ENCODE measurements around the gene GDF10.
A peak's percentile ranks its signal among the peaks of the same experiment; 100 is the strongest.

GDF10 gene

DNA sequence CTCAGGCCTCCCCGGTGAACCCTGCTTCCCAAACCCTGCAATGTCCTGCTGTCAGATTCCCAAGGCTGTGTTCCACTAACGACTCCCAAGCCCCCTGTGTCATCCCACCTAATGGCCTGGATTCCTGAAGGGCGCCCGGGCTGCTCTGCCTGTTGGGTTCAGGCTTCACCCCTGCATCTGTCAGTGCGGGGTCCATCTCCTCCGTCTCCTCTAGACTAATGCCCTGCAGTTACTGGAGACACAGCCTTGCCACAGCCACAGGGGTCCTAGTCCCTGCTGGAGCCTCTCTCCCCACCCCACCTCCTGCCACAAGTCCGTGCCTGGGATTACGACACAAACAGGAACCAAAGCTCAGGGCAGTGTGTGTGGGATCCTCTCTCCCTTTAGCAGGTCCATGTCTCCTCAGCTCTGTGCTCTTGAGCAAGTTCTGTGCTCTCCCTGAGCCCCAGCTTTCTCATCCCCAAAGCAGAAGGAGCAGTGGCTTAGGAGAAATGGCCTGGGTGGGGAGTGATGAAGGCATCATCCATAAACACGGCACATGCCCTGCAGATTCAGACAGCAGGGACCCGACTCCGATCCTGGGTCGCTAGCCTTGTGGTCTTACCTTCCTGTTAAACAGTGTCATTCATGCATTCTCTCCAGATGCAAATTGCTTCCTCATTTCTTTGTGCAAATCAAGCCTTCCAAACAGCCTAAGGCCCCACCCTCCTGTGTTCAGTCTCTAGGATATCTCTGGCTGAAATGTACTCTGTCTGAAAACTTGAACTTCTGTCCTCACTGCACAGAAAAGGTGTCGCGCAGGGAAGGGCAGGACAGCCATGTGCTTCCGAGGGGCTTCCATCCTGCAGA is 40.0 kb downstream of the GDF10 start:
- no peak overlapping the region for H3K4me3 ChIP-seq (ENCODE audit: low read depth, low read length)
- TF ChIP-seq CTCF (IDR thresholded peaks at IDR 0.05; ENCODE audit: low read depth, low read length): no peak

GRCh38 chr10:47340608-47341170 is 40.7 kb downstream of the GDF10 start:
- H3K4me3 ChIP-seq (ENCODE audit: low read depth, low read length): no peak overlapping the region
- TF ChIP-seq CTCF (IDR thresholded peaks at IDR 0.05; ENCODE audit: low read depth, low read length): peak; percentile 94

DNA sequence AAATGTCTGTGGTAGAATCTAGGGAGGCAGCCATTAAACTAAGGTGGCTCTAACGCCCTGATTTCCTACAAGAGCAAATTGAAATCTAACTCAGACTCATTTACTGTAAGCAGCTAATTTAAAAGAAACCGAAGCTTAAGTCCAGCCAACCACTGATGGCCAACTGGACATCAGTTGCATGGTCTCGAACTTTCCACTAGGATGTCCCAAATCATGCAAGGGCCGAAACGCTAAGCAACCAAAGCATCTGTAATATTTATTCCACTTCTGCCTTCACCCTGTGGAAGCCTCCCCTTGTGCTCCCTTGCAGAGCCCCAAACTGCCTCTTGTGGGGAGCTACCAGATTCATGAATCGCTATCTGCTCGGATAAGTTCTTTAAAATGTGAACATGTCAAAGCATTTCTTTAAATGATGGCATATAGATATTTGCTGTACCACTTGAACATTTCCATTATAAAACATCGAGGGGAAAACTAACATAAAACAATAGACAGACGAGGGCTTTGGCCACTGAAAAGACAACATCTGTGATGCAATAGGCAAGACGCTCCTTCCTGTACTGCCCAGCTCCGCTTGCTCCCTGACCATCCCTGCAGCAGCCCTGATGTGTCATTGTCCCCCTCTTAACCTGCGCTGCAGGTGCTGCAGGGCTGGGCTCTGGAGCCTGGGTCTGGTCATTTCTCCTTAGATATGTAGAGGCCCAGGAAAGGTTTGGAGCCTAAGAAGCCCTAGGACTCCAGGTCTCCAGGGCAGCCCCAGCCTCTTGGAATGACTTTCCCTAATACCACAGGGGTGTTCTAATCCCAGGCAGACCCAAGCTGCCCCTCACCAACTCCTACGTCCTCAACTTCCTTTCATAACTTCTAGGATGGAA is 45.2 kb downstream of the GDF10 start:
- no peak for TF ChIP-seq CTCF (IDR thresholded peaks at IDR 0.05; ENCODE audit: low read depth, low read length)
- no peak overlapping the region for H3K4me3 ChIP-seq (ENCODE audit: low read depth, low read length)

DNA sequence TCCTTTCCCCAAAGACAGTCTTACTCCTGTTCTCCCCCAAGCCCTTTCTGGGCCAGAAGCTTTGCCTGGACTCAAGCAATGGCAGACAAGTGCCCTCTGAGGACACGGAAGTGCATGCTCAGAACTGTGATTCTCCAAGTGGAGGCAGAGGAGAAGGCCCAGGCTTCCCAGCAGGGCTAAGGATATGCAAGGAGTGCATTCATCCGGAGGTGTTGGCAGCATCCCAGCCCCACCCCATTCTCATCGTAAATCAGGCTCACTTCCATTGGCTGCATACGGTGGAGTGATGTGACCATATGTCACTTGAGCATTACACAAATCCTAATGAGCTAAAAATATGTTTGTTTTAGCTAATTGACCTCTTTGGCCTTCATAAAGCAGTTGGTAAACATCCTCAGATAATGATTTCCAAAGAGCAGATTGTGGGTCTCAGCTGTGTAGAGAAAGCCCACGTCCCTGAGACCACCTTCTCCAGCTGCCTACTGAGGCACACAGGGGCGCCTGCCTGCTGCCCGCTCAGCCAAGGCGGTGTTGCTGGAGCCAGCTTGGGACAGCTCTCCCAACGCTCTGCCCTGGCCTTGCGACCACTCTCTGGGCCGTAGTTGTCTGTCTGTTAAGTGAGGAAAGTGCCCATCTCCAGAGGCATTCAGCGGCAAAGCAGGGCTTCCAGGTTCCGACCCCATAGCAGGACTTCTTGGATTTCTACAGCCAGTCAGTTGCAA is 46.7 kb downstream of the GDF10 start:
- no peak for TF ChIP-seq CTCF (IDR thresholded peaks at IDR 0.05; ENCODE audit: low read depth, low read length)
- H3K4me3 ChIP-seq (ENCODE audit: low read depth, low read length): no peak overlapping the region

GRCh38 chr10:47347303-47347675 is 47.3 kb downstream of the GDF10 start:
- TF ChIP-seq CTCF (IDR thresholded peaks at IDR 0.05; ENCODE audit: low read depth, low read length): no peak
- H3K4me3 ChIP-seq (ENCODE audit: low read depth, low read length): no peak overlapping the region

GRCh38 chr10:47348138-47348651 is 48.2 kb downstream of the GDF10 start, which contains the start of gene RBP3:
RBP3 (plus strand) TSS chr10:47348363; CDS start chr10:47348485, 122 bp downstream.
- H3K4me3 ChIP-seq (ENCODE audit: low read depth, low read length): no peak within 1 kb of the TSS
- TF ChIP-seq CTCF (IDR thresholded peaks at IDR 0.05; ENCODE audit: low read depth, low read length): no peak

All from WI38 (cell line).